GM12873 (cell line): ENCODE data around the gene SMIM23.

Experiments
- CTCF ChIP-seq: IDR thresholded peaks from 2 replicates; pipeline ENCODE4 v1.5.1; 2012; ENCODE audit warnings: low read depth, mild to moderate bottlenecking, moderate library complexity, low read length, control low read depth; ENCODE audit not compliant: insufficient read depth; ENCODE audit errors: missing control alignments

SMIM23 gene

GRCh38 chr5:171785517-171785916 is at the start of gene SMIM23:
TSS of gene SMIM23 (plus strand) at chr5:171785817. CDS start at chr5:171785872, 55 bp downstream.
- no peak for TF ChIP-seq CTCF

GRCh38 chr5:171736976-171737891 is 48.4 kb upstream of the SMIM23 start:
- TF ChIP-seq CTCF, result no peak

GRCh38 chr5:171738501-171738900 is 47.1 kb upstream of the SMIM23 start:
- no peak for TF ChIP-seq CTCF

GRCh38 chr5:171739271-171739670 is 46.3 kb upstream of the SMIM23 start:
- TF ChIP-seq CTCF, result no peak

GRCh38 chr5:171743436-171744076 is 42.1 kb upstream of the SMIM23 start:
- no peak for TF ChIP-seq CTCF

GRCh38 chr5:171744264-171744663 is 41.4 kb upstream of the SMIM23 start:
- TF ChIP-seq CTCF, result no peak

- no peak for TF ChIP-seq CTCF
Measured at GRCh38 chr5:171744882-171745281, 40.7 kb upstream of the SMIM23 start.
